Measurements from ENCODE around the gene SLC27A5.
"Not testable (repeated sequence)": the region's sequence is repeated elsewhere in the genome, so short reads cannot be mapped to it uniquely, and the experiment has no call there.

The SLC27A5 gene

GRCh38 chr19:58499021-58499927, 12.5 kb downstream of the SLC27A5 start:
- DNase-seq (ENCODE audit: low read depth), result peak; percentile 99
- TF ChIP-seq, protein P1, sequence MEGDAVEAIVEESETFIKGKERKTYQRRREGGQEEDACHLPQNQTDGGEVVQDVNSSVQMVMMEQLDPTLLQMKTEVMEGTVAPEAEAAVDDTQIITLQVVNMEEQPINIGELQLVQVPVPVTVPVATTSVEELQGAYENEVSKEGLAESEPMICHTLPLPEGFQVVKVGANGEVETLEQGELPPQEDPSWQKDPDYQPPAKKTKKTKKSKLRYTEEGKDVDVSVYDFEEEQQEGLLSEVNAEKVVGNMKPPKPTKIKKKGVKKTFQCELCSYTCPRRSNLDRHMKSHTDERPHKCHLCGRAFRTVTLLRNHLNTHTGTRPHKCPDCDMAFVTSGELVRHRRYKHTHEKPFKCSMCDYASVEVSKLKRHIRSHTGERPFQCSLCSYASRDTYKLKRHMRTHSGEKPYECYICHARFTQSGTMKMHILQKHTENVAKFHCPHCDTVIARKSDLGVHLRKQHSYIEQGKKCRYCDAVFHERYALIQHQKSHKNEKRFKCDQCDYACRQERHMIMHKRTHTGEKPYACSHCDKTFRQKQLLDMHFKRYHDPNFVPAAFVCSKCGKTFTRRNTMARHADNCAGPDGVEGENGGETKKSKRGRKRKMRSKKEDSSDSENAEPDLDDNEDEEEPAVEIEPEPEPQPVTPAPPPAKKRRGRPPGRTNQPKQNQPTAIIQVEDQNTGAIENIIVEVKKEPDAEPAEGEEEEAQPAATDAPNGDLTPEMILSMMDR (conservative IDR thresholded peaks at IDR 0.05; ENCODE audit: low read depth, low read length), result peak; percentile 63
- peak overlapping the region; percentile 74 for H3K4me3 ChIP-seq (ENCODE audit: low read depth, low read length)

DNA sequence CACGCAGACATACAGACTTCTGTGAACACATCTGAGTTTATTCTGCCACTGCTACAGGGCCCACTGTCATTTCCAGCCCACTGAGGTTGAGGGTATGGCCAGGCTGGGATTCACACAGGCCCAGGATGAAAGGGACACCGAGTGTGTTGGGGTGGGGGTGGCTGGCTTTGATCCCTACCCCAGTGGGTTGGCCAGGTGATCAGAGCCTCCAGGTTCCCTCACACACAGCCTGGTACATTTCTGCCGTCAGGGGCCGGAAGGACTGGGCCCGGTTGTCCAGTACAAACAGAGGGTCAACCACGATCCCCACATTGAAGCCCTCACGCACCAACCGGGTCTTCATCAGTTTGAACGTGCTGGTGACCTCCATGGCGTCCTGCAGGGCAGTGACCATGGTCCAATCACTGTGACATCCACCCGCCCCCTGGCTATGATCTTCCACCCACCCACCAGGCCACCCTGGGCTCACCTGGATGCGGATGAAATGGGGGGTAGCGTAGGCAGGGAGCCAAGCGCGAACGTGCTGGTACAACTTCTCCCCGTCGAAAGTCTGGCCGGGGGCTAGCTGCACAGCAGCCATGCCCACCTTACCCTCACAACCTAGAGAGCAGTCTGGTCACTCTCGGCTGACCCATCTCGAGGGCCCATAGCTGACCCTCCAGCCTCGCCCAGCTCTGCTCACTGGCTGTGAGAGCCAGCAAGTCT, 13.3 kb downstream of the SLC27A5 start:
- peak overlapping the region; percentile 74 for H3K4me3 ChIP-seq (ENCODE audit: low read depth, low read length)
- no peak for DNase-seq (ENCODE audit: low read depth)
- TF ChIP-seq, protein P1 (conservative IDR thresholded peaks at IDR 0.05; ENCODE audit: low read depth, low read length), result no peak

- H3K4me3 ChIP-seq (ENCODE audit: low read depth, low read length), result no peak overlapping the region
- TF ChIP-seq, protein P1 (conservative IDR thresholded peaks at IDR 0.05; ENCODE audit: low read depth, low read length), result no peak
- no peak for DNase-seq (ENCODE audit: low read depth)
These were observed 14.1 kb downstream of the SLC27A5 start for GRCh38 chr19:58497634-58498170.

- H3K4me3 ChIP-seq (ENCODE audit: low read depth, low read length), result no peak overlapping the region
- DNase-seq (ENCODE audit: low read depth), result no peak
- TF ChIP-seq, protein P1 (conservative IDR thresholded peaks at IDR 0.05; ENCODE audit: low read depth, low read length), result no peak
These were observed 19.5 kb downstream of the SLC27A5 start for GRCh38 chr19:58492265-58492664.

- DNase-seq (ENCODE audit: low read depth), result no peak
- TF ChIP-seq, protein P1 (conservative IDR thresholded peaks at IDR 0.05; ENCODE audit: low read depth, low read length), result no peak
- no peak overlapping the region for H3K4me3 ChIP-seq (ENCODE audit: low read depth, low read length)
These were observed 20.4 kb downstream of the SLC27A5 start for GRCh38 chr19:58491393-58491792.

DNA sequence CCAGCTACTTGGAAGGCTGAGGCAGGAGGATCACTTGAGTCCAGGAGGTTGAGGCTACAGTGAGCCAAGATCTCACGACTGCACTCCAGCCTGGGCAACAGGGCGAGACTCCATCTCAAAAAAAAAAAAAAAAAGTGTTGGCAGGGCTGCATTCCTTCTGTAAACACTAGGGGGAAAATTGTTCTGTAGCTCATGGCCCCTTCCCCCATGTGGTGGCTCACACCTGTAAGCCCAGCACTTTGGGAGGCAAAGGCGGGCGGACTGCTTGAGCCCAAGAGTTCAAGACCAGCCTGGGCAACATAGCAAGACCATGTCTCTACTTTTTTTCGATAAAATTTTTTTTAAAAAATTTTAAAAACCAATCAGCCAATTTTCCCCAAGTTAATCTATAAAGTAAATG, 27.4 kb downstream of the SLC27A5 start:
- not testable (repeated sequence) for H3K4me3 ChIP-seq (ENCODE audit: low read depth, low read length)

More for the DNA sequence above, 27.4 kb downstream of the SLC27A5 start:
- not testable (repeated sequence) for DNase-seq (ENCODE audit: low read depth)
- TF ChIP-seq, protein P1 (conservative IDR thresholded peaks at IDR 0.05; ENCODE audit: low read depth, low read length), result peak; percentile 22

Measured in choroid plexus epithelial cell (primary cell).